G401 (cell line): ENCODE data around the gene CDH13. TPM values are rescaled to one million over a fixed set of nuclear protein-coding genes. Genes with fewer than 3 reads are reported as not detected.

Source experiments
- DNase-seq: peaks from one replicate; pipeline ENCODE4 v3.0.0-alpha.2; 2015; ENCODE audit warnings: low spot score
- in situ Hi-C: cut with HindIII; loops from 2 replicates; pipeline ENCODE4 v1.10.0; 2016; ENCODE audit warnings: low sequenced_read_pairs, mixed read lengths
- total RNA-seq: library from RNA; depleted of rRNA; stranded (reverse); fragments of >200 nt; shearing (Covaris generic); gene quantifications from 2 replicates; pipeline ENCODE4 v1.2.3, GENCODE V29; 2014

CDH13 gene
- total RNA-seq, 1 experiment from 2014 or later, result 10.8 TPM

DNA sequence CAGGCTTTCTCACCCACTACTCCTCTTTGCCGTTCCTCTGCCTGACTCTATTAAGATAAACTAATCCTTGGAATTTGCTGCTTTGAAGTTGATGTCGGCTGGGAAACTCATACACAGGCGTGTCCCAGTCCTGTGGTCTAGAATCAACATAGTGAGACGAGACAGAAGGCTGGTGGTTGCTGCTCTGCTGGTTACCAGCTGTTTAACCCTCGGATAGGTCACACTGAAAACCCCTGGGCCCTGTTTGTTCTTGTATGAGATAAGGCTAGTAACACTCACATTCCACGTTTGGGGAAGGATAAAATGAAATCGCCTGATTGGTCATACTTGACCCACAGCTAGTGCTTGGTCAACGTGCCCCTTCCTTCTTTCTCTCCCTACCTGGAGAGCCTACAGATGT, 517.0 kb downstream of the CDH13 start:
- DNase-seq, result no peak
- in situ Hi-C loops, result no loop called here

- no peak for DNase-seq
- in situ Hi-C loops, result no loop called here
These were observed 518.5 kb downstream of the CDH13 start for GRCh38 chr16:83145297-83145696.

DNA sequence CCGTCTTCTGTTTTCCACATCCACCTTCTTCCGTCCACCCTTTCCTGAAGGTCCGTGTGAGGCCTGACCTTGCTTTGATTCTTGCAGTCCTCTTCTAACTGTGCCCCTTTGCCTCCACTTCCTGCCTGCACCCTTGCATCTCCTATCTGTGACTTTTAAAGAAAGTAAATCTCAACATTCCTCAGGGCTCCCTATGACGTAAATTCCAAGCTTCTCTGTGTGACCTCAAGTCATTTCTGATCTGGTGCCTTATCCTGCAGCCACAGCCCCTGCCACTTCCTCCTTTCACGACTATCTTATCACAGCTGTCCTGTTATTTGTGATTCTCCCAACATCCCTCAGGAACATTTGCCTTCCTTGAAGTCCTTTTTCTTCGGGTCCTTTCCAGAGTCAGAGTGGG, 520.5 kb downstream of the CDH13 start:
- in situ Hi-C loops, result no loop called here
- no peak for DNase-seq

DNA sequence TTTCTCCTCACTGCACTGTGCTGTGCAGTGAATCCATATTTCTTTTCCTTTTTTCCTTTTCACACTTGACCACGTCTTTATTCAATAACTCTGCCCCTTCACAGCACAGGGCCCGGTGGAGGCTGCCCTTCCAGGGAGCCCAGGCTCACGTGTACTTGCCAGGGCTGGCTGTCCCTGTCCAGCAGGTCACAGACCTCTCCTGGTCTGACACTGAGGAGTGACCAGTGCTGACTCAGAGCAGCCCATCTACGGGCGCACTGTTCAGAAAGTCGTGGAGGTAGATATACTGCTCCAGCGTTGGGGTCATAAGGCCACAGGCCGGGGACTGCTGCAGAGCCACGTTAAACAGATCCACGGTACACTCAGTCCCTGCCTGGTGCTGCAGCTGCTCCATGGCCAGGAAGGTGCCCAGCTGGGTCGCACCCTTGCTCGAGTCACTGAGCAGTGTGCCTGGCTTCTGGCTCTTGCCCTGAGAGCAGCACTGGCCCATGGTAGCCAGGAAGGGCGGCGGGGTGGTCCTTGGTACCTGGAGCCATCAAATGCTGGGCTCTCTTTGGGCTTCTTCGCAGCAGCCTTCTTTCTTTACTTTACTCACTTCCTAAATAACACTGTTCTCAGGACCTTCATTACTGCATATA, 531.7 kb downstream of the CDH13 start:
- in situ Hi-C loops, result no loop called here
- DNase-seq, result no peak

- in situ Hi-C loops, result no loop called here
These were observed 532.3 kb downstream of the CDH13 start for GRCh38 chr16:83159049-83159448.

DNA sequence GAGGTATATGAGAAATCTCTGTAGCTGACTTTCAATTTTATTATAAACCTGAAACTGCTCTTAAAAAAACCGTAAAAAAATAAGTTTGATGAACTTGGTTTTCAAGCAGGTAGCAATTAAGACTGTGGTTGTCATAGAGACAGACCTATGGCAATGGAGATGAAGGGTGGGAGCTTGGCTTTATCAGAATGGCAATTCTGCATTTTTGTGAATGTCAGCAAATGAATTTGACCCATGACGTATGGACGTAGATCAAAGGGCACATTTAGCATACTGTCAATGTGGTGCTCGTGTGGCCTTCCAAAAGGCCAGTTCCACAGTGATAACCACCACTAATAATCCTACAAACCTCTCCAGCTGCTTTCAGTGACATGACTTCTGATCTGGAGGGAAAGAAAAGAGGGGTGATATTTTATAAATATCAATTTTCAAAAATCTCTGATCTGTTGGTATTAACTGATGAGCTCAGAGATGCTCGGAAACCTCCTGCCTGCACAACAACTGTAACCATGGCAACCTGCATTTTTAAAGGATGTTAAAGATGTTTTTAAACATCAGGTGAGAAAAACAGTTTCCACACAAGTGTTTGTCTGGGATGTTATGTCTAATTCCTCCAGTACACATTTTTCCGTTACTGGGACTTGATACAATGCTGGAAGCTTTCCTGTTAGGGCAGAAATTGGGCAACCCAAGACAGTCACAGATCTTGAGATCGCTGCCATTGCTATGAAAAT, 533.7 kb downstream of the CDH13 start:
- in situ Hi-C loops, result no loop called here
- no peak for DNase-seq

More at GRCh38 chr16:83159049-83159448, 532.3 kb downstream of the CDH13 start:
- no peak for DNase-seq

DNA sequence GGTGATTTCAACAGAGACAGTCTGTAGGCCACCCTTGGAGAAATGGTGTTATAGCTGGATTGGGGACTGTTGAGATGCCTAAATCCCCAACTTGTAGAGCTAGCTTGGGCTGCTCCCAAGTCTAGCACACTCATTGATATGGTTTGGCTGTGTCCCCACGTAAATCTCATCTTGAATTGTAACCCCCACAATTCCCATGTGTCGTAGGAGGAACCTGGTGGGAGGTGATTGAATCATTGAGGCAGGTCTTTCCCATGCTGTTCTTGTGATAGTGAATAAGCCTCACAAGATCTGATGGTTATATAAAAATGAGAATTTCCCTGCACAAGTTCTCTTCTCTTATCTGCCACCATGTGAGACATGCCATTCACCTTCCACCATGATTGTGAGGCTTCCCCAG, 536.0 kb downstream of the CDH13 start:
- DNase-seq, result no peak
- in situ Hi-C loops, result no loop called here

- in situ Hi-C loops, result no loop called here
- DNase-seq, result no peak
These were observed 538.0 kb downstream of the CDH13 start for GRCh38 chr16:83164816-83165215.

GRCh38 chr16:83171396-83171795, 544.6 kb downstream of the CDH13 start:
- in situ Hi-C loops, result no loop called here

GRCh38 chr16:83174671-83175070, 547.9 kb downstream of the CDH13 start:
- DNase-seq, result no peak
- in situ Hi-C loops, result no loop called here

More at GRCh38 chr16:83171396-83171795, 544.6 kb downstream of the CDH13 start:
- DNase-seq, result no peak

GRCh38 chr16:83176802-83177201, 550.0 kb downstream of the CDH13 start:
- in situ Hi-C loops, result no loop called here

DNA sequence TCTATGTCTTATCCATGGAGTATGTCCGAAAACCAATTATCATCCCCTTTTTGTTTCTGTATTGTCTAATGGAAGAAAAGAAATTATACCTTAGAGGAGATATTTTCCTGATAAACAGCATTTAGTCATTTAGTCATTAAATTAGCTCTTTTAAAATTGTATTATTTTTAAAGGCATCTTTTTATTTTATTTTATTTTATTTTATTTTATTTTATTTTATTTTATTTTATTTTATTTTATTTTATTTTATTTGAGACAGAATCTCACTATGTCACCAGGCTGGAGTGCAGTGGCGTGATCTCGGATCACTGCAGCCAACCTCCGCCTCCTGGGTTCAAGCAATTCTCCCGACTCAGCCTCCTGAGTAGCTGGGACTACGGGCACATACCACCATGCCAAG, 559.1 kb downstream of the CDH13 start:
- DNase-seq, result no peak
- in situ Hi-C loops, result no loop called here

More at GRCh38 chr16:83176802-83177201, 550.0 kb downstream of the CDH13 start:
- DNase-seq, result no peak

DNA sequence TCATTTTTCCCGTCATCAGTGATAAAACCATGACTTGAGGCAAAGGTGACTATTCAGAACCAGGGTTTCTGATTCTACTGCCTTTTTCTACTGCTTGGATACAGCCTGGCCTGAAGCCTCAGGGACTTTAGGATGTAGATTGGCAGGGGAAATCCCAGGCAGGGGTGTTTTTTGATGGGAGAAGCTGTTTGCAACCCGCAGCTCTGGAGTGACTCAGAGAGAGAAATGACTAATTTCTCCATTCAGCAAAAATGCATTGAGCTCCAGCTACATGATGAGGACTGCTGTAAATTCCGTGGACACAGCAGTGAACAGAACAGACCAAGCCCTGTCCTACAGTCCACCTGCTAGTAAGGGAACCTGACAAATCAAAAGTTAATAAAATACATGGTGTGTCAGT, 560.6 kb downstream of the CDH13 start:
- in situ Hi-C loops, result no loop called here
- DNase-seq, result no peak

- no peak for DNase-seq
- in situ Hi-C loops, result no loop called here
These were observed 570.0 kb downstream of the CDH13 start for GRCh38 chr16:83196796-83197195.

DNA sequence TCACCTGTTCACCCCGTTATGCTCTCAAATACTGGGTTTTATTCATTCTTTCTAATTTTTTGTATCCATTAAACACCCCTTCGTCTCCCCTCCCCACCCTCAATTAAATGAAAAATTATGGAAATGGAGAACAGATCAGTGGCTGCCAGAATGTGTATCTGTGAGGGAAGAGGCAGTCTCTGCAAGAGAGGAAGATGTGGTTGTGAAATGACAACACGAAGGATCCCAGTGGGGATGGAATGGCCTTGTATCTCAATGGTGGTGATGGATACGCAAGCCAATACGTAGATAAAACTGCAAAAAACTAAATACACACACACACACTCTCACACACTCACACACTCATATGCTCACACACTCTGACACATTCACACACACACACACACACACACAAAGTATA, 570.7 kb downstream of the CDH13 start:
- in situ Hi-C loops, result no loop called here
- no peak for DNase-seq

DNA sequence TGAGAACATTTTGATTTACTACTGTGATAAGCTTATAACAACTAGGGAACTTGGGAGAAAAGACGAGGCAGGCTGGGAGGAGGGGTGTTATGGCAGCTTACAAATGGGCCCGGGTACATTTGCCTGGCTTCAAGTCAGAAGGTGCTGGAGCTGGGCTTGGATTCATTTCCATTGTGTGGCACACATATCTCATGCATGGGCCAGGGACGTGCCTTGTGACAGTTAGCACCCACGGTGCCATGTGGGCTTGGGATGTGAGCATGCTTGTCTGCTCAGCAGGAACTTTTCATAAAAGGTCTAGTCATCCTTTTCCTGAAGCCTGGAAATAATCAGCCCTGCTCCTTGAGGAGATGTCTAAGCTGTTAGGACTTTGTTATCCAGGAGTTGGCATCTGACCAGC, 572.2 kb downstream of the CDH13 start:
- in situ Hi-C loops, result no loop called here
- peak; percentile 22 for DNase-seq

DNA sequence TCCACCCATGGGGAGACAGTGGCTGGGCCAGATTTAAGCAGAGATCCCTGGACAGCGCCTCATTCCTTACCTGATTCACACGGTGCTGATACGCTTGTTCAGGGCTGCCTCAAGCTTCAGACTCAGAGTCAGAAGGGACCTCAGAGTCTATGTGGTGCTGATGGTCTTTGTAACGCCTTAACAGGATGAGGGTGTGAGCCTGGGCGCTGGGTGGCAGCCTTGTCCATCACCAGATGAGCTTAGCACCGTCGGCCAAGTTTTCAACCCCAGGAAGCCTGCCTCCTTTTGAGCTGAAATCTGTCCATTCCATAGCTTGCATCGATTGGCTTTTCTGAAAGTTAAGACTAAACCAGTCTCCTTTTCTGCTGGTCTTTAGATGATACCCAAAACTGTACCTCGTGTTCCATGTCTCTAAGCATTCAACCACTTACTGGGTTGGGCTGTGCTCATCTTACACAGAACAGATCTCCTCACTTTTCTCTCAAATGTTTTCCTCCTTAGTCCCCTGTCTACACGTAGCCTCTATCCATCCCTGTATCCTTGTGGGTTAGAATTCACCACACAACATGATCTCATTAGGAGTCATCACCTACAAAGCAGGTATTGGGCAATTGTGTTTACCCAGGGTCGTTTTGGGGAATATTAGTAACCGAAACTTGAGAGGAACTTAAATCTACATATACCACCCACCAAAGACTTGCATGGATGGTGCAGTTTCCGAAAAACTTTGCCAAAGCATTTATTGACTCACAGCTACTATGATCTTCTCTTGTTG, 573.4 kb downstream of the CDH13 start:
- in situ Hi-C loops, result no loop called here
- DNase-seq, result peak; percentile 93

GRCh38 chr16:83201748-83202147, 575.0 kb downstream of the CDH13 start:
- in situ Hi-C loops, result no loop called here

GRCh38 chr16:83205896-83206295, 579.1 kb downstream of the CDH13 start:
- no peak for DNase-seq
- in situ Hi-C loops, result no loop called here

More at GRCh38 chr16:83201748-83202147, 575.0 kb downstream of the CDH13 start:
- DNase-seq, result no peak

DNA sequence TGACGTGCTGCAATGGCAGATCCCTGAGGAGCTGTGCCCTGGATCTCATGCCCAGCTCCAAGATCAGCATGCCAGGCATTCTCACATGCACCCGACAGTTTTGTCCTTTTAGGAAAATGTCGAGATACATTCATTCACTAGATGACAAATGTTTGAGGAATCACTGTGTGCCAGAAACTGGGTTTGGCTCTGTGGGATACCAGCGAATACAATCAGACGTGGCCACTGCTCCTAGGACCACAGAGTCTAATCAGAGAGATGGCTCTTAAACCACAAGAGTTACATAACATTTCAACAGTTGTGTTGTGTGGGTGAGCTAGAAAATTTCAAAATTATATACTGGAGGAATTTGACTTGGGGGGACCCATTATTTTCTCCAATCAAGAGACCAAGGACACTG, 579.7 kb downstream of the CDH13 start:
- no peak for DNase-seq

More for the DNA sequence above, 579.7 kb downstream of the CDH13 start:
- in situ Hi-C loops, result no loop called here
